Adipose tissue (tissue), 3 donors: ENCODE measurements around the gene MSH5. TPM values are rescaled to one million over a fixed set of nuclear protein-coding genes. Genes with fewer than 3 reads are reported as not detected.

Source experiments
- H3K27ac ChIP-seq: one replicate; pipeline ENCODE4 v1.5.1; 2013; ENCODE audit warnings: low read depth, low read length
- WGBS, 3 donors: extraction: QIAGEN DNeasy Blood & Tissue Kit; methylation state at CpG; one replicate each; pipeline ENCODE4 v1.1.7; 2013; 5-methylcytosine and 5-hydroxymethylcytosine counted together
- polyA plus RNA-seq, 3 donors: library from polyadenylated mRNA; stranded (reverse); fragments of 200-250 nt; gene quantifications; one replicate each; pipeline ENCODE4 v1.2.3, GENCODE V29; 2013
- donor health status: healthy with polysubstance abuse.
- donor health status: Bipolar disorder and iron deficiency.
- donor health status: healthy.

The MSH5 gene
- polyA plus RNA-seq, 3 donors = 2.4 to 4.4 (median 3.9) TPM

DNA sequence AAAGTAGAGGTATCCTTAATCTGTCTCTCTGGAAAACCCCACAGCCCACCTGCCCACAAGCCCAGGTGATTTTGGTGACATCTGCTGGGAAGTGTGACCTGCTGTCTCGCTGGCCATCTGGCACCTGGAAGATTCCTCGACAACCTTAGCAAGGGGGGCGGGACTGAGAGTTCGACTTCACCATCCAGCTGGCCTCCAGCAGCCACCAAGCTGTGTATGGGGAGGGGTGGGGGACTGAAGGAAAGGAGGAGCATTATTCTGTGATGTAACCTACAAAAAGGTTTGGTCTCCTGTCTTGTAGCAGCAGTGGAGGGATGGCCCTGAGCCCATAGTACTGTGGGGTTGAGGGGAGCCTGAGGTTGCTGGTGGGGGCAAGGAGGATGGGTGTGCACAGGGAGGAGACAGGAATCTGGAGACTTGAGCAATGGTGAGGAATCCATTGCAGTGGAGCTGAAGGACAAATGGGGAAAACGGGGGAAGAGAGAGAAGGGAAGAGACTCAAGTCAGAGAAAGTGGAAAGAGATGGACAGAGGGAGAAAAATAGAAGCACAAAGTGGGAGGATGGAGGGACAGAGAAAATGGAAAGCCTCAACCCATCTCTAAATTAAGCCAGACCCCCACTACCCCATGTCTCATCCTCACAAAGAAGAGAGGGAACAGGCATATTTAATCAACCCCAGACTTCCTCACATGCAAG lies 29.1 kb upstream of the MSH5 start:
- 47 to 66% (median 66%) methylated on average over 5 of the region's 5 CpGs for WGBS, 3 donors

DNA sequence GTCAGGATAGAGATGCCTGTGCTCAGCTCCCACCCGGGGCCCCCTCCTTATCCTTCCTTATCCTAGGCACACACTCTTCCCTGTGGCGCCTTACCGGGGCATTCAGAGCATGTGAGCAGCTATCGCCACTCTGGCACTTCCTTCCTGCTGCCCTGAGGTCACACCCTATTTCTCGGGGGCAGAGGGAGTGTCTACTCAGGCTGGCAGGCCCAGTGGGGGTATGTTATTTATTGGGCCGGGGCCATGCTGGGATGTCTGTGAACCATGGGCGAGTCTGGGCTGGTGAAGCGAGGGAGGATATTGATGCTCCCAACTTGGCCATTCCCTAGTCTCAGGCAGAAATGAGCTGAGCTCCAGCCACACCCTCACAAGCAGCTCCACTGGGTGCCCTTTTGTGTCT lies 28.6 kb upstream of the MSH5 start:
- WGBS, 3 donors = 40 to 62% (median 43%) methylated on average over 8 of the region's 8 CpGs
- H3K27ac ChIP-seq = no peak overlapping the region

More for the DNA sequence above, 29.1 kb upstream of the MSH5 start:
- H3K27ac ChIP-seq = no peak overlapping the region

DNA sequence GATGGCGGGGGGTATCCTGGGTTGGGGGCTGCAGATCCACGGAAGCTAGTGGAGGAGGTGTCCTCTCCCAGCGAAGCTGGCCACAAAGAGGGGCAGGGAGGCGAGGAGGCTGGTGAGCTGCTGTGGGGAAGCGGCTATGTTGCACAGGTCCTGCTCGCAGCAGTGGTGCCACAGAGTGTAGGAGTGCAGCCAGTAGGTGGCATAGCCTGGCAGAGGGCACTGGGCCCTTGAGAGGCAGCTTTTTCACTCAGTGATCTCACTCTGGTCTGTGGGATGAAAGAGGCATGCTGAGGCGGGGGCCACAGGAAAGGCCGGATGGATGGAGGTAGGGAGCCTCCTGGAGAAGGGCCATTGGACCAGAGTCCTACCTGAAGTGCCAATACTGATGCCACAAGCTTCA lies 27.5 kb upstream of the MSH5 start:
- 76 to 80% (median 77%) methylated on average over 6 to 8 of the region's 8 CpGs for whole genome bisulfite sequencing, 3 donors

DNA sequence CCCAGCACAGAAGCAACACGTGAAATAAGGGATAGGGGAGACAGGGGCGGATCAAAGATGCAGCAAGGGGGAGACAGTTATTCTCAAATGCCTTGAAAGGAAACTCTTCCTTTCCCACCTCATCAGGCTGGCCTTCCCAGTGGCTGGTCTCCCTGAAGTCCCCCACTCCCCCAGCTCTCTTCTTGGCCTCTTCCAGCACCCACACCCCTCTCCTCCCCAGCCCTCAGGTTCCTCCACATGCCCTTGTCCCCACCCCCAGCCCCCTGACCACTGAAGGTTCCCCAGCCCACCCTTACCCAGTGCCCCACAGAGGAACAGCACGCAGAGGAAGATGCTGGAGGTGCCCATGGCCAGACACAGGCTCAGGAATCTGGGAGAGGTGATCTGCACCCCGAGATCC lies 26.3 kb upstream of the MSH5 start:
- H3K27ac ChIP-seq = no peak overlapping the region
- WGBS, 3 donors = 66 to 78% (median 76%) methylated on average over 4 of the region's 4 CpGs

More for the DNA sequence above, 27.5 kb upstream of the MSH5 start:
- H3K27ac ChIP-seq = no peak overlapping the region

DNA sequence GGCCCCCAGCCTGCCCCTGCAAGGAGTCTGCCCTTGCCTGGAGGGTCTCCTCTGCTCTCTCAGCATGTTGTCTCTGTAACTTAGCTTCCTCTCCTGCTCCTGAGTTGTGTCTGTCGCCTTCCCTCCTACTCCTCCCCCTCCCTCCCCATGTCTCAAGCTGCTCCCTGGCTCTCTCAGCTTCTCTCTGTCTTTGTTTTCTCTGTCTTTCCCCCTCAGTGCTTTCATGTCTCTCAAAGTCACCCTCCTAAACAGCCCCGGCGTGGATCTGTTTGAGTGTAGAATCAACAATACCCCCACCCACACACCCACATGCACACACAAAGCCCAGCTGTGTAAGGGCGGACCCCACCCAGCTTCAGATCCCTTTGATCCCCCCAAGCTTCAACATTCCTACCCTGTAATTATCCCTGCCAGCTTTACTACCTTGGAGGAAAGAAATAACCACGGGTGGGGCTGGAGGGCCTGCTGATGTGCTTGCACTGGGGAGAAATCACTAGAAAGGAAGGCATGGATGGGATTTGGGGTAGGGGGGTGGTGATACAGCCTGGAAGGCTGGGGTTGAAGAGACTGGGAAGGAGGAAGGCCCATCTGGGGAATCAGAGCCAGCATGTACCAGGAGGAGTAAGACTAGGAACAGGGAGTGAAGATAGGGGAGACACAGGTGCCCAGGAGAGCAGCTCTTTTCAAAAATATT lies 25.7 kb upstream of the MSH5 start:
- no peak overlapping the region for H3K27ac ChIP-seq
- WGBS, 3 donors = 53 to 55% (median 54%) methylated on average over 5 of the region's 5 CpGs

DNA sequence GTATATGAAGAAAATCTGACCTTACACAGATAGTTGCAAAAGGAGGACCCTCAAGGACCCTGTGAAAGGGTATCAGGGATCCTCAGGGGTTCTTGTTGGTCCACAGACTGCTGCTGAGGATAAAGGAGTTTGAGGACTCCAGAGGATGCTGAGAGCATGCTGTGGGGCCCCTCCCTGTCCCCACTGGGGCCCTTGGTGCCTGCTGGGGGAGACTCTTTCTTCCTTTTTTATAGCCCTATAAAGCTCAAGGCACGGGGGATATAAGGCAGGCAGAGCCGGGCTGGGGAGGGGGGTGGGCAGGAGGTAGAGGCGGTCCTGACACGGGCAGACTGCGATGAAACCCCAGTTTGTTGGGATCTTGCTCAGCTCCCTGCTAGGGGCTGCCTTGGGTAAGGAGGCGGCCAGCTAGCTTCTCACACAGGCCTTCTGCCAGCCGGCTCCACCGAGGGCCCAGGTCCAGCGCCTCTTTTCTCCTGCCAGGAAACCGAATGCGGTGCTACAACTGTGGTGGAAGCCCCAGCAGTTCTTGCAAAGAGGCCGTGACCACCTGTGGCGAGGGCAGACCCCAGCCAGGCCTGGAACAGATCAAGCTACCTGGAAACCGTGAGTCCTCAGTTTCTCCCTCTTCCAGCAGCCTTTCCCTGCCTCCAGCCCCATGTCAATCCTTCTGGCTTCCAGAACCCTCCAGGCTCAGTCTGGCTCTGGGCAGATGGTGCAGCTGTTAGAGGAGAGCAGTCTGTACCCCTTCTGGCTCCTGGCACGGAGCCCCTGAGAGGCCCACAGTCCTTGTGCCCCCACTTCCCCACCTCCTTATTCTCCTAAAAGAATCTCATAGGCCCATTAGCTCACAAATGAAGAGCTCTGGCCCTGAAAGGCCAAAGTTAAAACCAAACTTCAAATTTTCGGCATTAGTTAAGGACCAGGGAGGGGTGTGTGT lies 24.5 kb upstream of the MSH5 start, which contains the start of gene LY6G6D:
Gene LY6G6D (plus strand): TSS at position 327 of the 937 bp plus-strand sequence. CDS start 8 bp downstream, at position 335.
- WGBS, 3 donors = 75 to 80% (median 76%) methylated on average over 16 of the region's 16 CpGs
- no peak within 1 kb of the TSS for H3K27ac ChIP-seq

DNA sequence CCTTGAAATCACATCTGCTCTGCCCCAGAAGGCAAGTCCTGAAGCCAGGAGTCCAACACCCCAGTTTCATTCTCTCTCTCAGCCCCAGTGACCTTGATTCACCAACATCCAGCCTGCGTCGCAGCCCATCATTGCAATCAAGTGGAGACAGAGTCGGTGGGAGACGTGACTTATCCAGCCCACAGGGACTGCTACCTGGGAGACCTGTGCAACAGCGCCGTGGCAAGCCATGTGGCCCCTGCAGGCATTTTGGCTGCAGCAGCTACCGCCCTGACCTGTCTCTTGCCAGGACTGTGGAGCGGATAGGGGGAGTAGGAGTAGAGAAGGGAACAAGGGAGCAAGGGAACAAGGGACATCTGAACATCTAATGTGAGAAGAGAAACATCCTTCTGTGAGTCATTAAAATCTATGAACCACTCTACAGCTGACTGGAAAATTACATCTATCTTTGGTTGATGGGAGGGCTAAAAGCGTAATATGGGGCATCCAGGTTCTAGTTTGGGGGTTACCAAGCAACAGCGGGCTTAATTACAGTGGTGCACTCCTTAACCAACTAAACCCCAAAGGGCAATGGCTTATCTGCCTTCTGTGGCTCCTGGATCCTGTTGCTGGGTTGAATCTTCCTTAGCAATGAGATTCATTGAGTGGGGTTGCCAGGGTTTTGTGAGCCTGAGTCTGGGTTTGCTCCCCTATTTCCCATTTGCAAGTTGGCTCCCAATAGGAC lies 22.1 kb upstream of the MSH5 start:
- no peak overlapping the region for H3K27ac ChIP-seq
- WGBS, 3 donors = 58 to 81% (median 69%) methylated on average over 10 of the region's 10 CpGs

DNA sequence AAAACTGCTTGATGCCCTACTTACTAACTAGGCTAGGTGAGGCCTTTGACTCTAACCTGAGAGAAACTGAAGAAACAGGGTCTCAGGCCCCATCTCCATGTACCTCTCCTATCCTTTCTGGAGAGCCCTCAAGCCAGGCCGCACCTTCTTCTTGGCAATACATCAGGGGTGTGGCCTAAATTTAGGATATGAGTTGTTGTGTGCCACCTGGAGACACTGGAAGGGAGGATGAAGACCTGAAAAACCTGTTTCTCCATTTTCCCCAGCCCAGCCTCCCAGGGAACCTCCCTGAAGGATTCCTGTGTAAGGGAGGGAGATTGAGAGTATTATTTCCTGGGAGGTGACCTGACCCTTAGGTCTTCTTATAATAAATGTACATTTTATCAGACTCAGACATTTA lies 21.5 kb upstream of the MSH5 start:
- 63 to 85% (median 84%) methylated on average over 1 of the region's 1 CpG for WGBS, 3 donors
- no peak overlapping the region for H3K27ac ChIP-seq

DNA sequence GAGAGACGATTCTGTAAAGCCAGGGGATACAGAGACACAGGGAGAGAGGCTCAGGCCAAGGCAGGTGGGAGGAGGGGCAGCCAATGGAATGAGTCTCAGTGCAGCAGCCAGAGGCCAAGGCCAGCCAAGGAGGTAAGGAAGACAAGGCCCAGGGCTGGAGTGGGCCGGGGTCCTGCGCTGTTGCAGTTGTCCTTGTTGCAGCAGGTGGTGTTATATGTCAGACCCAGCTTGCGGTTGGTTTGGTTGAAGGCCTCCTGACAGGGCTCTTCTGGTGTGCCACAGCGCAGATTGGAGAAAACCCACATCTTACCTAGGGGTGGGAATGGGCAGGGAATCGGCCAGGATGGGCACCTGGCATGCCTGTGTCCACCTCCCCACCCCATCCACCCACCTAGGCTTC lies 20.8 kb upstream of the MSH5 start:
- H3K27ac ChIP-seq = no peak overlapping the region
- 80 to 91% (median 84%) methylated on average over 5 to 6 of the region's 6 CpGs for WGBS, 3 donors

DNA sequence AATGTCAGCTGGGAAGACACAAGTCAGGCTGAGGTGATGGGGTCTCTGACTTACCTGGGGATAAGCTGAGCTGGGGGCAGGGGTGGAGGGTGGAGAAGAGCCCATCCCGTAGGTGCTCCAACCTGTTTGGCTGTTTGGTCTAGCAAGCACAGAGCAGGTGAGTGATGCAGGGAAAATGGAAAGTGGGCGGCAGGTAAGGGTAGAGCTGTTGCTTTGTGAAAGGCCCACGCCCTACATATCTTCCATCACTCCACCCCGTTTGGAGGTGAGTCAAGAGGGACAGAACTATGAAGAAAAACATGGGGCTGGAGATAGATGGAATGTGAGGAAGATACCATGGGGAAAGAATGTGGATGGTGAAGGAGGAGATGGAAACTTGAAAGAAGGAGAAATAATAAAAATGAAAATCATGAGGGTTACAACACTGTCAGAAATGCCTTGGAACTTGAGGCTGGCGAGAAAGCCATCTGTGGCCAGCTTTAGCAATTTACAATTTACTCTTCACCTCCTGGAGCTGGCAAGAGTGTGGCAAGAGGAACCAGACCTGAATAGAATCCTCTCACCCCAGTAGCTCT lies 19.5 kb upstream of the MSH5 start:
- whole genome bisulfite sequencing, 3 donors = 80 to 84% (median 81%) methylated on average over 5 of the region's 5 CpGs
- no peak overlapping the region for H3K27ac ChIP-seq

DNA sequence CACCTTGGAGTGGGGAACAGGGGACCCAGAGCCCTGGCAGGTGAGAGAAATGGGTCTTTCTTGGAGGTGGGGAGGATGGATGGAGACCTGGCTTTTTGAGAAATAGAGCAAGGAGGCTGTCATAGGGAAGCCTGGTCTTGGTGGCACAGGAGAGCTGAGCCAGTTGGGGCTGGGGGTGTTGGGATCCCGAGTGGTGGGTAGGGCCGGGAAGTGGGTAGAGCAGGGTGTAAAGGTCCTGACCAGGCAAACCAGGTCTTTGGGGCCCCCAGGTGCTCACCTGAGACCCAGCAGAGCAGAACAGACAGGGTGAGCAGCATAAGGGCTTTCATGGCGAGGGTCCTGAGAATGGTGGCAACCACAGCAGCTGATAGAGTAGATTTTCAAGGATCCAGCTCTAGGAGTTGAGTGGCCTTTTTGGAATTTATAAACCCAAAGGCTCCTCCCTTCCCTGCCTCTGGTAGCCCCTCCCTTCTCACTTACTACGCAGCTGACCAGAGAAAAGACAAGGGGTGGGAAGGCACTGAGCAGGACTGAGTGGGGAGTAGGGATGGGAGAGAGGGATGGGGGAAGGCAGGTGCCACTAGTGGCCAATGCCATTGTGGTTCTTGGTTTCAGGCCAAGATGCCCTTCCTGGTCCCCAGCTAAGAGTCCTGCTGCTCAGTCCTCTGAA lies 18.3 kb upstream of the MSH5 start, which contains the start of gene LY6G6C:
Gene LY6G6C (minus strand): TSS at position 396 of the 670 bp plus-strand sequence. CDS start 67 bp downstream, at position 329.
- H3K27ac ChIP-seq = no peak within 1 kb of the TSS
- 80 to 92% (median 88%) methylated on average over 4 of the region's 4 CpGs for WGBS, 3 donors

DNA sequence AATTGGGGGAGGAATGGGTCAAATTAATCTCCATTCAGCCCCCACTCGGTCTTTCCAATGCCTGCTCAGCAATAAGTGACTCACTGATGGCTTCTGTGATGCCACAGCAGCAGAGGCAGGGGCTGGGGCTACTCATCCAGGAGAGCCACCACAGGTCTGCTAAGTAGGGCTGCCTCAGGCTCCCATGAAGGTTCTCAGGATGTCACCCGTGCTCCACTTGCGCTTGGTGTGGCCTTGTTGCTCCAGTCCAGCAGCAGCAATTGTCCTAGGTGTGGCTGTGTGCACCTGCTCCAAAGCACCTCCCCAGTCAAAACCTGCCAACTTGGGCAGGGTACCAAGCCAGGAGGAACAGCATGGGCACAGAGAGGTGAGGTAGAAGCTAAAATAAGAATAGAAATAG lies 17.6 kb upstream of the MSH5 start:
- 85 to 95% (median 90%) methylated on average over 3 of the region's 3 CpGs for WGBS, 3 donors
- no peak overlapping the region for H3K27ac ChIP-seq

DNA sequence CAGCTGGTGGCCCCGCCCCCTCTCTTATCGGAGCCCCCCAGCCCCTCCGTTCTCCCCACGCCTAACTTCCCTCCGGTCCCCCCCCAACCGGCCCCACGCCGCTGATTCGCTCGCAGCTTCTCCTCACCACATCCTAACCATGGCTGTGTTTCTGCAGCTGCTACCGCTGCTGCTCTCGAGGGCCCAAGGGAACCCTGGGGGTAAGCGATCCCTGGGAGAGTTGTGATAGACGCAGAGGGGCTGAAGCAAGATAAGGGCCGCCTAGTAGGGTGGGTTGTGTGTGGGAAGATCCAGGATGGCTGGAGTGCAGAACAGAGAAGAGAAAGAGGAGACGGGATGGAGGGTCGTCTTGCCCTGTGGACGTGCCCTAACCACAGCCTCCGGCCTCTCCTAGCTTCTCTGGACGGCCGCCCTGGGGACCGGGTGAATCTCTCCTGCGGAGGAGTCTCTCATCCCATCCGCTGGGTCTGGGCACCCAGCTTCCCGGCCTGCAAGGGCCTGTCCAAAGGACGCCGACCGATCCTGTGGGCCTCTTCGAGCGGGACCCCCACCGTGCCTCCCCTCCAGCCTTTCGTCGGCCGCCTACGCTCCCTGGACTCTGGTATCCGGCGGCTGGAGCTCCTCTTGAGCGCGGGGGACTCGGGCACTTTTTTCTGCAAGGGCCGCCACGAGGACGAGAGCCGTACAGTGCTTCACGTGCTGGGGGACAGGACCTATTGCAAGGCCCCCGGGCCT lies 16.4 kb upstream of the MSH5 start, which contains the start of gene MPIG6B:
Gene MPIG6B (plus strand): TSS at position 129 of the 735 bp plus-strand sequence. CDS start 11 bp downstream, at position 140.
- 60 to 77% (median 67%) methylated on average over 41 to 46 of the region's 46 CpGs for WGBS, 3 donors
- H3K27ac ChIP-seq = no peak within 1 kb of the TSS

DNA sequence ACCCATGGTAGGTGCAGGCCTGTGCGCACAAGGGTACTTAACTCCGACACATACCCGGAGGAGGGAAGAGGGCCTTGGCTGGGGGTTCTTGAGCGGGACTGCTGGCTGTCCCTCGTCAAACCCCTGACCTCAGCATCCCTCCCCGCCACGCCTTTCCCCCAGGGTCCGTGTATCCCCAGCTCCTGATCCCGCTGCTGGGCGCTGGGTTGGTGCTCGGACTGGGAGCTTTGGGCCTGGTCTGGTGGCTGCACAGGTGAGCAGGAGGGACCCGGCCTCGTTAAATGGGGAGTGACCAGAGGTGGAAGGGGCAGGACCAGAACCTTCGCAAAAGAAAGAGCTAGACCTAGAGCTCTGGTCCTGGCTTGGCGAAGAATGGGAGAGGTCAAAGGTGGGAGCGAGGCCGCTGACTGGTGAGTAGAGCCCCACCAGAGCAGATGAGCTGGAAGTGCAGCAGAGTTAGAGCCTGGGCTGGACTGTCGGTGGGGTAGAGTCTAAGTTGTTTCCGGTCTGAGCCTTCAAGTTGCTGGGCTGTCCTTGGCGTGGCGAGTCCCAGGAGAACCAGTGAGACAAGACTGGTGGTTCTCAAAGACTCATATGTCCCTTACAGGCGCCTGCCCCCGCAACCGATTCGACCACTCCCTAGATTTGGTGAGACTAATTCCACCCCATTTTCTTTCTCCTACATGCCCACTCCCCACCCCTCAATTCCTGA lies 15.7 kb upstream of the MSH5 start:
- no peak overlapping the region for H3K27ac ChIP-seq
- WGBS, 3 donors = 84% methylated on average over 20 to 25 of the region's 25 CpGs

DNA sequence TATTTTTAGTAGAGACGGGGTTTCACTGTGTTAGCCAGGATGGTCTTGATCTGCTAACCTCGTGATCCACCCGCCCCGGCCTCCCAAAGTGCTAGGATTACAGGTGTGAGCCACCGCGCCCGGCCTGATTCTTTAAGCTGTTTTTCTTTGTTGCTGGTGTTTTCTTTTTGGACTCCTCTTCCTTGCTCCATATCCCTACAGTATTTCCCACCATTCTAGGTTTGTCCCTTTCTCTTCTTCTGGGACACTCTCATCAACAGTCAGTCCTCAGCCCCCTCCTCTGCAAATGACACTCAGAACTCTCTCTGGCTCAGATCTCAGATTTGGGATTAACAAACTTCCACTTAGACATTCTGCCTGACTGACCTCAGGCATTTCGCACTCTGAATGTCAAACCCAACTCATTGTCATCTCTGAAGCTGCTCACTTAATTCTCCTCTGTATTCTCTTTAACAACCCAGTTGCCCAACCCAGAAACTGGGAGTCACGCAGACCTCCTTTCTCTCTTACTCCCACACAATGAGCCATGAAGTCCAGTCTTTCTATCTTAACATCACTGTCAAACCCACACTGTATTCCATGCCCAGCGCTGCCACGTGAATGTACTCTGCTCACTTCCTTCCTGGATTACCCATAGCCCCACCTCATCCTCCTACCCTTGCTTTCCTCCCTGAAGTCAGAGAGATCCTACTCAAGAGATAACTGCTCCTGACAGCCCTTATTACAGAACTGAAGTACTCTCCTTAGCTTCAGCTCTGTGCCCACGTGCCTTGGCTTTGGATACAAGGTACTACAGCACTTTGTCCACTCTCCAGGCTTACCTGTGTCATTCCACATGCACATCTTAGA lies 14.1 kb upstream of the MSH5 start:
- no peak overlapping the region for H3K27ac ChIP-seq
- WGBS, 3 donors = 79 to 87% (median 83%) methylated on average over 12 of the region's 12 CpGs
